ENCODE data around the gene RAB12. TPM values are rescaled to one million over a fixed set of nuclear protein-coding genes. Genes with fewer than 3 reads are reported as not detected.
"Not testable (repeated sequence)": the region's sequence is repeated elsewhere in the genome, so short reads cannot be mapped to it uniquely, and the experiment has no call there.

Gene RAB12
- total RNA-seq, 1 donor from 2014 or later, result 50.2 TPM

DNA sequence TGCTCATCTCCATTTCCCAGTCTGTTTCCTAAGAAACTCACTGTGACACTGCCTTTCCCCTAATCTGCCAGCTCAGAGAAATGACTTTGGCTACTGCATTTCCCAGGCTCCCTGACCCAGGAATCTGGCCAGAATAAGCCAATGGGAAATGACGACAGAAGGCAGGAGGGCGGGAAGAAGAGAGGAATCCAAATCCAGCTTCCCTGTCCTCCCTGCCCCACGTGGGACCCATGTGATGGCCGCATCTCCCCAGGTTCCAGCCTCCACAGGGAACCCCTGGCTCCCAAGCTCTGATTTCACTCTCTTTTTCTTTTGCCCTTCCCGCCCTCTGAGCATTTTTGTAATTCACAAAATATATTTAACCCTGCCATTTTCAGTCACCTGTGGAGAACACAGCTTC, 37.8 kb upstream of the RAB12 start:
- no peaks in the 10 kb centered on the region for H3K36me3 ChIP-seq
- TF ChIP-seq, protein P1, sequence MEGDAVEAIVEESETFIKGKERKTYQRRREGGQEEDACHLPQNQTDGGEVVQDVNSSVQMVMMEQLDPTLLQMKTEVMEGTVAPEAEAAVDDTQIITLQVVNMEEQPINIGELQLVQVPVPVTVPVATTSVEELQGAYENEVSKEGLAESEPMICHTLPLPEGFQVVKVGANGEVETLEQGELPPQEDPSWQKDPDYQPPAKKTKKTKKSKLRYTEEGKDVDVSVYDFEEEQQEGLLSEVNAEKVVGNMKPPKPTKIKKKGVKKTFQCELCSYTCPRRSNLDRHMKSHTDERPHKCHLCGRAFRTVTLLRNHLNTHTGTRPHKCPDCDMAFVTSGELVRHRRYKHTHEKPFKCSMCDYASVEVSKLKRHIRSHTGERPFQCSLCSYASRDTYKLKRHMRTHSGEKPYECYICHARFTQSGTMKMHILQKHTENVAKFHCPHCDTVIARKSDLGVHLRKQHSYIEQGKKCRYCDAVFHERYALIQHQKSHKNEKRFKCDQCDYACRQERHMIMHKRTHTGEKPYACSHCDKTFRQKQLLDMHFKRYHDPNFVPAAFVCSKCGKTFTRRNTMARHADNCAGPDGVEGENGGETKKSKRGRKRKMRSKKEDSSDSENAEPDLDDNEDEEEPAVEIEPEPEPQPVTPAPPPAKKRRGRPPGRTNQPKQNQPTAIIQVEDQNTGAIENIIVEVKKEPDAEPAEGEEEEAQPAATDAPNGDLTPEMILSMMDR (IDR thresholded peaks at IDR 0.05), result no peak
- no peaks in the 10 kb centered on the region for H3K4me1 ChIP-seq
- H3K27ac ChIP-seq, result no peak overlapping the region
- DNase-seq (no peak), ATAC-seq (no peak)
- H3K4me3 ChIP-seq, result no peak overlapping the region
- no peaks in the 10 kb centered on the region for H3K9me3 ChIP-seq
- no peaks in the 10 kb centered on the region for H3K27me3 ChIP-seq (ENCODE audit: low read depth)
- intact Hi-C loops (cut with DNase I), result no loop called here

DNA sequence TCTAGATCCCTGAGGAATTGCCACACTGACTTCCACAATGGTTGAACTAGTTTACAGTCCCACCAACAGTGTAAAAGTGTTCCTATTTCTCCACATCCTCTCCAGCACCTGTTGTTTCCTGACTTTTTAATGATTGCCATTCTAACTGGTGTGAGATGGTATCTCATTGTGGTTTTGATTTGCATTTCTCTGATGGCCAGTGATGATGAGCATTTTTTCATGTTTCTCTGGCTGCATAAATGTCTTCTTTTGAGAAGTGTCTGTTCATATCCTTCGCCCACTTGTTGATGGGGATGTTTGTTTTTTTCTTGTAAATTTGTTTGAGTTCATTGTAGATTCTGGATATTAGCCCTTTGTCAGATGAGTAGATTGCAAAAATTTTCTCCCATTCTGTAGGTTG, 35.5 kb upstream of the RAB12 start:
- H3K27ac ChIP-seq; H3K4me3 ChIP-seq; intact Hi-C loops (cut with DNase I); H3K4me1 ChIP-seq; H3K36me3 ChIP-seq; DNase-seq; ATAC-seq; H3K27me3 ChIP-seq (ENCODE audit: low read depth); H3K9me3 ChIP-seq: not testable (repeated sequence)

DNA sequence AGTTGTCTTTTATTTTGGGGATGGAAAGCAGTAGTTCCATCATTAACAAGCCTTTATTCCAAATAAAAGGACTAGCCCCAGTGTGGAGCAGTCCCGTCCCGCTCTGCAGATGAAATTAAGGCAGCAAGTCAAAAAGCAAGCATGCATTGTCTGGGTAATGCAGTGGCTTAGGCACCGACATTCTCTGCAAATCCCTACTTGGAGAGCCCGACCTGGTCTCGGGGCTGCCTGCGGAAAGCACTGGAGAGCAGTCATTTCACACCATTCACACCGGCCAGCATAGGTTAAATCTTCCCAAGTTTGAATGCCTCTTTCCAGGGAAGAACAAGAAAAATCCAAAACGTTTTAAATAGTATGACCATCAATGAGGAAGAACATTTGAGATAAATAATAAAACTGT, 24.4 kb upstream of the RAB12 start:
- Histone ChIP-seq H3K4me3 (no peak overlapping the region), H3K27ac (no peak overlapping the region), H3K36me3 (no peaks in the 10 kb centered on the region), H3K27me3 (ENCODE audit: low read depth) (peaks cover 3% of the 10 kb centered on the region), H3K4me1 (no peaks in the 10 kb centered on the region), H3K9me3 (no peaks in the 10 kb centered on the region)
- DNase-seq, result no peak
- intact Hi-C loops (cut with DNase I), result no loop called here
- ATAC-seq, result no peak
- TF ChIP-seq, protein P1 (IDR thresholded peaks at IDR 0.05), result no peak

DNA sequence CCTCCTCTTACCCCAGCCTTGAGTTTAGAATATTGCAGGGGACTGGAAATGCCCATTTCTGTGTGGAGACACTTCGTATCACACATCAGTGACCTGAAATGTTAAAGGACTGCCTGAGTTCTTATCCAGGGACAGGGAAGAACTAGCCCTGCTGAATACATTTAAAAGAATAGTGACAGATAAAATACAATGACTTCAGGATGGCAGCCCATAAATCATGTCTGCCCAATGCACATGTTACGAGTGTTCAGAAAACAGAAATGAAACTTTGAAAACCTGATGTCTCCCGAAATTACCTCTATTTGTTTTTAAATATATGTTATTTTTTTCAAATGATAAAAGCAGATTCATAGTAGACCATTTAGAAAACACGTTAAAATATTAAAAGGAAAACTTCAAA, 22.3 kb upstream of the RAB12 start:
- H3K27me3 ChIP-seq (ENCODE audit: low read depth), result peaks cover 3% of the 10 kb centered on the region
- TF ChIP-seq, protein P1 (IDR thresholded peaks at IDR 0.05), result no peak
- no peaks in the 10 kb centered on the region for H3K4me1 ChIP-seq
- no peak overlapping the region for H3K27ac ChIP-seq
- H3K4me3 ChIP-seq, result no peak overlapping the region
- no peak for DNase-seq
- H3K9me3 ChIP-seq, result no peaks in the 10 kb centered on the region
- ATAC-seq, result no peak
- H3K36me3 ChIP-seq, result no peaks in the 10 kb centered on the region
- intact Hi-C loops (cut with DNase I), result no loop called here

DNA sequence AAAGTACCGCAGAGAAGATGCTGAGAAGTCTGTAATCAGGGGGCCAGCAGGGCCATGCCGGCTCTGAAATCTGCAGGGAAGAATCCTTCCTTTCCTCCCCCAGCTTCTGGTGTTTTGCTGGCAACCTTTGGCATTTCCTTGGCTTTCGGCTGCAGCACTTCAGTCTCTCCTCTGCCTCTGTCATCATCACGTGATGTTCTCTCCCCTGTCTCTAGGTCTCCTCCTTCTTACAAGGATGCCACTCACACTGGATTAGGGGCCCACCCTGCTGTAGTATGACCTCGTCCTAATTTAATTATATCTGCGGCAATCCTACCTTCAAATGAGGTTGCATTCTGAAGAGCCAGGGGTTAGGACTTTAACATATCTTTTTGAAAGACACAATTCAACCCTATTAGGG, 13.8 kb upstream of the RAB12 start:
- DNase-seq (no peak), ATAC-seq (no peak)
- Histone ChIP-seq H3K36me3 (no peaks in the 10 kb centered on the region), H3K4me3 (no peak overlapping the region), H3K9me3 (no peaks in the 10 kb centered on the region), H3K27ac (no peak overlapping the region), H3K4me1 (no peaks in the 10 kb centered on the region), H3K27me3 (ENCODE audit: low read depth) (no peaks in the 10 kb centered on the region)
- TF ChIP-seq, protein P1 (IDR thresholded peaks at IDR 0.05), result no peak
- intact Hi-C loops (cut with DNase I), result no loop called here

DNA sequence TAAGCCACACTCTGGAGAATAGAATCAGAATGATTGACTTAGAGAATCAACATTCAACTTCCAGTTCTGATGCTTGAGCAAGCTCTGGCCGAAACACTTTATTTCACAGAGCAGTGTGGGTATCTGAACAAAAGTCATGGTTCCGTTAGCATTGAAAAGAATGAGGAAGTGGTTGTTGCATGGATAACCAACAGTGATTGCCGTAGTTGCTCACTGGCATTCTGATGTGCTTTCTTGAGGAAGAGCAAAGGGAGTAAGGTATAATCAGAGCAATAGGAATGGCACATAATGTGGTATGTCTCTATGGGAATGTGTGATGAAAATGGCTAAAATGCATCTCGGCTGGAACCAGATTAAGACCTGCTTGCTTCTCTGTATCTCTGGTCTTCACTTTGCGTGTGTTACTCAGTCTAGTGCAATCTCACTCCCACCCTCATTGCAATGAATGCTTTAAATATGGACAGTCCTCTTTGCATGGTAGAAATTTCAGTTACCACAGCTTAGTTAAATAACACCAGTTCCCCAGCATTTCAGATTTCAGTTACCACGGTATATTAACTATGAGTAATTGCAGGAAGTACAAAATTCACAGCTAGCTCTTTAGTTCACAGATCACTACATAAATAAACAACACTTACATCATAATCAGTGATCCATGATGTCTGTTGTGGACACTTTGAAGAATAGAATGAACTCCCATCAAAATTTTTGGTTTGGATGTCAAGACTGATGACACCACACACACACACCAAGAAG, 7.8 kb upstream of the RAB12 start:
- DNase-seq (no peak), ATAC-seq (peak; percentile 54 to 67)
- Histone ChIP-seq H3K9me3 (no peaks in the 10 kb centered on the region), H3K27me3 (ENCODE audit: low read depth) (no peaks in the 10 kb centered on the region), H3K4me1 (peaks cover 3% of the 10 kb centered on the region), H3K36me3 (no peaks in the 10 kb centered on the region), H3K4me3 (no peak overlapping the region), H3K27ac (no peak overlapping the region)
- intact Hi-C loops (cut with DNase I), result no loop called here
- TF ChIP-seq, protein P1 (IDR thresholded peaks at IDR 0.05), result no peak

All from lower lobe of right lung (tissue), 2 donors.